HG02884 (cell line): ENCODE measurements around the gene EPC1.
"Not testable (repeated sequence)": the region's sequence is repeated elsewhere in the genome, so short reads cannot be mapped to it uniquely, and the experiment has no call there.

Source experiments
- ATAC-seq: cut with Tn5 transposase; IDR thresholded peaks from one replicate; pipeline ENCODE4 v1.9.1; 2021; ENCODE audit warnings: mild to moderate bottlenecking, moderate library complexity; ENCODE audit not compliant: unreplicated experiment

Gene EPC1

DNA sequence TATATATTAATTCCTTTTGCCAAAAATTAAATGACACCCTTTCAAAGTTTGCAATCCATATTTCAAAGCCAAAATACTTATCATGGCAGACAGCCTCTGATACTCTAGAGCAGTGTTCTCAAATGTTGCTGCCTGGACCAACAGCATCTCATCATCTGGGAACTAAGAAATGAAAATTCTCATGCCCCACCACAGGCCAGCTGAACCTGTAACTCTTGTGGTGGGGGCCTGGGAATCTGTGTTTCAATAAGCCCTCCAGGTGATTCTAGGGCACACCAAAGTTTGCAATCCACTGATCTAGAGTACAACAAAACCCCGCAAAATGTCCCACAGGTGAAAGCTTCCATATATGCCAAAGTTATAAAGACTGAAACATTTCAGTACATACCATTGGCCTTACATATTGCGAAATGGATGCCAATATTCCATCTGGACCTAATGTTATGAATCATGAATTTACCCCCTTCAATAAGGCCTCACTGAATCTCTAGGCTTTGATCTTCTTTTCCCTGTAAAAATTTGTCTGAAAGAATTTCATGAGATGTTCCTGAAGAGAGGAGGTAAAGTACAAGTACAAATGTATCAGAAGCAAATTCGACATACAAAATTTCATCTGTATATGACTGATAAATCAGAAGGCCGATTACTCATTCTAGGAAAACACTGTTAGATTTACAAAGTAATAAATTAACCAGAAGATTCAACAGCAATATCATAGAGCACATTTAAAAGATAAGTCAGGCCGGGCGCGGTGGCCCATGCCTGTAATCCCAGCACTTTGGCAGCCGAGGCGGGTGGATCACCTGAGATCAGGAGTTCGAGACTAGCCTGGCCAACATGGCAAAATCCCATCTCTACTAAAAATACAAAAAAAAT, 25.3 kb upstream of the EPC1 start:
- ATAC-seq = no peak

- no peak for ATAC-seq
Measured at GRCh38 chr10:32371101-32371500, 24.1 kb upstream of the EPC1 start.

- no peak for ATAC-seq
Measured at GRCh38 chr10:32367793-32368453, 21.0 kb upstream of the EPC1 start.

- ATAC-seq = no peak
Measured at GRCh38 chr10:32366588-32366987, 19.6 kb upstream of the EPC1 start.

GRCh38 chr10:32366111-32366510, 19.2 kb upstream of the EPC1 start:
- no peak for ATAC-seq

- not testable (repeated sequence) for ATAC-seq
Measured at GRCh38 chr10:32365404-32365803, 18.4 kb upstream of the EPC1 start.

DNA sequence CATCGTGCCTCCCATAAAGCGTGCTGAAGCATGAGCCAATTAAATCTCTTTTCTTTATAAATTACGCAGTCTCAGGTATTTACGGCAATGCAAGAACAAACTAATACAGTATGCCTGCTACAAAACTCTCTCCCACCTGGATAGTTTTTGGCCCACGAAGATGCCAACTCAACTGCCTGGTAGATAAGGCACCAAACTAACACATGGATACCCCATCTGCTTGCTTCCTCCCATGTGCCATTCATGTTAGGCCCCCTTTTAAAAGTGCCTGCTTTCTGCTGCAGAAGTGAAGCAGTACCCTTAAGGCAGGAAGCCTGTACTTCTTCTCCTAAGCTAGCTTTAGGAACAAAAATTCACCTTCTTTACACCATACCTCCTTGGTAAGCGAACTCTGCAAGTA, 15.6 kb upstream of the EPC1 start:
- no peak for ATAC-seq

DNA sequence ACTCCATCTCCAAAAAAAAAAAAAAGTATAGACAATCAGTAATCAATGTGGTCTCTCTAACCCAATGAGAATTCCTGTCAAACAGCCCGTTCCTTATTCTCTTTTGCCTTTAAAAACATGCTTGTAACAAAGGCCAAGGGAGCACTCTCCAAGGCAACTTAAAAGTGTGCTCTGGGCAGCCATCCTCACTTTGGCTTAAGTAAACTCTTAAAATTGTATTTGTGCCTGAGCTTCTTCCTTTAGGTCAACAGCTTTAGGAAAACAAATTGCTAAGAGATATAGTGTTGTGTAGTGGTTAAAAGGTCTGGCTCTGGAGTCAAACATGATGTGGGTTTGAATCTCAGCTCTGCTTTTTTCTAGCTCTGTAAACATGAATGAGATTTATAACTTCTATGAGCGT, 13.9 kb upstream of the EPC1 start:
- ATAC-seq = no peak

DNA sequence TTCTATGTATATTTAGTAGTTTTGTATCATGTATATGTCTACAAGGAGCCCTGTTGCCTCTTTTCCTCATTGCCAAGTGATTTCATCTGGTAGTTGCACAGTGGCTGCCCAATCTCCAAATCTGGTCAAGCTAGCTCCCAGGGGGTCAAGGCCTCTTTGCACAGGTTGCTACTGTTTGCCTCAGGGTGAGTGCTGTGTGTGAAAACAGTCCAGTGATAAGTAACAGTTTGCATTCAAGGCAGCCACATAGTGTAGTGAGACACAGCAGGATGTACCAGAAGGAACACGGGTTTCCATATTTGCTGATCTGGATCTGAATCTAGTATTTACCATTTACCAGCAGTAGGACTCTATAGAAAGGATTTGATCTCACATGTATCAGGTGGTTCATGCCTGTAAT, 13.3 kb upstream of the EPC1 start:
- ATAC-seq = no peak

DNA sequence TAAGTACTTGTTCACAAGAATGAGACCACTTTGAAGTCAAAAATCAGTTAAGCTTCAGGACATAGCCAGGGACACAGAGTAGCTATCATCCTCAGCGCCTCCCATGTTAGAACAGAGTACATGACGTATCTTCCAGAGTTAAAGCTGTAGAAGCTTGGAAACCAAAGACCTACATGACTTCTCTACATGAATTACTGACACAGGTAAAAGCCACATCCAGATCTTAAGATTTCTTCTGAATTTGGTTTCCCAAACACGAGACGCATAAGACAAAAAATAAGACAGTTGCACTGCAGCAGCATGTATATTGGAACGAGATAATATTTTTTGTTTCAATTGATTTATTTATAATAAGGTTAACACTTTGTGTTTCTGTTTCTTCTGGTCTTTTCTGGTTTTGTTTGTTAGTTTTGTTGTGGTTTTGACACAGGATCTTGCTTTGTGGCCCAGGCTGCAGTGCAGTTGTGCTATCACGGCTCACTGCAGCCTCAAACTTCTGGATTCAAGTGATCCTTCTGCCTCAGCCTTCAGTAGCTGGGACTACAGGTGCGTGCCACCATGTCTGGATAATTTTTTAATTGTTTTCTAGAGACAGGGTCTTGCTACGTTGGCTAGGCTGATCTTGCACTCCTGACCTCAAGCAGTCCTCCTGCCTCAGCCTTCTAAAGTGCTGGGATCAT, 10.2 kb upstream of the EPC1 start:
- ATAC-seq = no peak

DNA sequence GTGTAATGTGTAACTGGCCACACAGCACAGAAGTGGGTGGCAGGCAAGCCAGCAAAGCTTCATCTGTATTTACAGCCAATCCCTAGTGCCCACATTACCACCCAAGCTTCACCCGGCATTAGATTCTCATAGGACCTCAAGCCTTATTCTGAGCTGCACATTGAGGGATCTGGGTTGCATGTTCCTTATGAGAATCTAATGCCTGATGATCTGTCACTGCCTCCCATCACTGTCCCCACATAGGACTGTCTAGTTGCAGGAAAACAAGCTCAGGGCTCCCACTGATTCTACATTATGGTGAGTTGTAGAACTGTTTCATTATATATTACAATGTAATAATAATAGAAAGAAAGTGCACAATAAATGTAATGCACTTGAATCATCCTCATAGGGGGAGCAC, 7.7 kb upstream of the EPC1 start:
- ATAC-seq = not testable (repeated sequence)

DNA sequence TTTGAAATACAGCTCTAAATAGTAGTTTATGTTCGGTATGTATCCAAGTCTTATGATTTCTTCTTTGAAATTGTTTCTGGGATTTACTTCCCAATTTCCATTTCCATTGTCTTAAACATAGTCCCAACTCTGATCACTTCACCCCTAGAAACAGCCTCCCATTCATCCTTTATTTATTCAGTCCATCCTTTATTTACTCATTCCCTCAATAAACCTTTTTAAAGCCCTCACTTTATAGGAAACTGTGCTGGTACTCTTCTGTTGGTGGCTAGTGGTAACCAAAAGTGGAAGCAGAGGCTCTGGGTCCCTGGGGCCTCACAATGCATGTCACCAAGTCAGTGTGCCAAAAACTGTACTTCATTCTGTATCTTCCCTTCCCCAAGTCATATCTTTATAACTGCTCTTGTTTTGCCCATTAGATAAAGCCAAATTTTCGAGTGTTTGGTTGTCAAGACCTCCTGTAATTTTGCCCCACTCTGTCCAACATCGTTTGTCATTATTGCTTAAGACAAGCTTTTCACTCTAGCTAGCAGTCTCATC, 3.9 kb upstream of the EPC1 start:
- no peak for ATAC-seq

DNA sequence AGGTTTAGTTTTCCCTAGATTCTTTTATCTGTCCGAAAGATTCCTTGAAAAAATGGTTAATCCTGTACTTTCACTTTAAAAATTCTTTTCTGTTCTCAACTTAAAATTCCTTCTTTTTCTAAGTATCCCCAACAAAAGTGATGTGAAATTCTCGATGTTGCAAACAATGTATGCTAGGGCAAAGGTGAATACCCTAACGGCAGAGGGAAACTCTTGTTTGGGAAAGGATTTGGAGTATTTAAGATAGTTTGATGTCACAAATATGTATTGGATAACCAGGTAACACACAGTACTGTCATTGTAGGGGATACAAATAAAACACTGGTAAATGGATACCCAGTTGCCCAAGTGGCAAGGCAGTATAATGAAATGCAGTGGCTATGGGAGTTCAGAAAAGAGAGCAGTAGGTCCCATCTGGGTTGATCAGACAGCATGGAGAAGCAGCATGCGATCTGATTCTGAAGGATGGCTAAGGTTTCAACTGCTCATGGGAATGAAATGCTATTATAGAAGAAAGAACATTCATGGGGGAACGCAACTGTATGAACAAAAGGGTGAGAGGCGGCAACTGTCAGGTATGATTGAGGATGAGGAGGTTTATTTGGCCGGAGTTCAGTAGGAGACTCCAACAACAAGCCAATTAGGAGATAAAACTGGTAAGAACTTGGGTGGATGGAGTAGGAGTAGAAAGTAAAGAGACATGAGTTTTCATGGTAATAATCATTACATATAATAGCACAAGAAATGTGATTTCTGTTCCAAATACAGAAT, 3.2 kb upstream of the EPC1 start:
- ATAC-seq = no peak

DNA sequence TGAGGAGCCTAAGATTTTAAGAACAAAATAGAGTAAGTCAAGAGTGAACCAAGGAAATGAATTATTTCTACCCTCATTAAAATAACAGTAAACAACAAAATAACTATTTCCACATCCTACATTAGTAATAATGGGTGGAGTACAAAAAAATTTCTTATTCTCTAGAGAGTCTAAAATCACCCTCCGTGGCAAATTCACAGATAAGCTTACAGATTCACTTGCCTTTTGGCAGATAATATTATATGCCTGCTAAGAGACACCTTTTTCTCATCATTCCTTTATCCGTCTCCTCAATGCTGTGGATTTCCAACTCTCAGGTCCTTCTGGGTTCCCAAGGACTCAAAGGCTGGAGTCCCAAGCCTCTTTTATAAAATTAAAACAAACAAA, 2.2 kb upstream of the EPC1 start:
- ATAC-seq = no peak

GRCh38 chr10:32348297-32349198, 1.6 kb upstream of the EPC1 start:
- ATAC-seq = no peak

DNA sequence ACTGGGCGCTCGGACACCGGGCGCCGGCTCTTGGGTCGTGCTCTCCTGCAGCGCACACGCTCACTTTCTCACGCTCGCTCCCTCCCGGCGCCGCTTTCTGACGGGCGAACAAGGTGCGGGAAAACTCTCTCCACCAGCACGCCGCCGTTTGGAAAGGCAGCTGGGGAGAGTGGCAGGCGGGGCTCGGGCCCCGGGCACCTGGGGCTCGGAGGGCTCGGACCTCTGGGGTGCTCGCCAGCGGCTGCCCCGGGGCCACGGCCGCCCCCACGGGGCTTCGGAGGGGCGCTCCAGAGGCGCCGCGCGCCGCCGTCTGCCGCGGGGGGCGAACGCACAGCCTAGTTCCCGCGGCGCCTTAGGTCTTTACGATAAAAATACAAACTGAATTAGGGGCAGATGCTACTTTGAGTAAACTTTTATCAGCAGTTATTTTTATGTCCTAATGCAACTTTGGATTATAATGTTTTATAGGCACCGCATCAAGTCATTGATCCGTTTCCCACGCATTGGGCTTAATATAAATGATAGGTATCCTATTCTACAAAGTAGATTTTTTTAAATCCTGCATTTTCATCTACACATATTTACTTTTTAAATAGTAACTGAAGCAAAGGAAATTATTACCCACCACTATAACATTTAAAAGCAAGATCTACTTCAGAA, 535 bp upstream of the EPC1 start:
- peak; percentile 17 for ATAC-seq

- ATAC-seq = peak; percentile 67
Measured at GRCh38 chr10:32346134-32346550, 816 bp downstream of the EPC1 start.

- no peak for ATAC-seq
Measured at GRCh38 chr10:32341596-32341995, 5.4 kb downstream of the EPC1 start.

DNA sequence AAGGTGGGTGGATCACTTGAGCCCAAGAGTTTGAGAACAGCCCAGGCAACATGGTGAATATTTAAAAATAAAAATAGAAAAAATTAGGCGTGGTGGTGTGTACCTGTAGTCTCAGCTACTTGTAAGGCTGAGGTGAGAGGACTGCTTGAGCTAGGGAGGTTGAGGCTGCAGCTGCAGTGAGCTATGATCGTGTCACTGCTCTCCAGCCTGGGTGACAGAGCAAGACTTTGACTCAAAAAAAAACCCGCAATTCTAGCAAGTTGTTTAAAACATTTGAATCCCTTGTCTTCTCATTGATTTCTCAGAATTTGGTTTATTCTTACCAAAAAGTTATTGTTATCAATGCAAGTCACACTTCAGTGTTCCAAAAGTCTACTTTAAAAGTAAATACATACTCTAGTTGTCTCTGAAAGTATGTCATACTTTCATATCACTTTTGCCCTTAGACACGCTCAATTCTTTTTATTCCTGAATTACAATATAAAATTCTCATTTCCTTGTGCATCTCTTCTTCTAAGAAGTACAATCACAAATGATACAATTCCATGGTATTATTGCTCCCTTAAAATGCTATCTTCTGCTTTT, 6.3 kb downstream of the EPC1 start:
- no peak for ATAC-seq
